NB4 (cell line): ENCODE measurements around the gene ARPC5L.

ENCODE experiments used
- CTCF ChIP-seq: IDR thresholded peaks from one replicate; pipeline ENCODE4 v1.5.1; 2012; ENCODE audit warnings: low read depth, low read length
- MAX ChIP-seq: IDR thresholded peaks from 2 replicates; pipeline ENCODE4 v1.6.1; 2011; ENCODE audit warnings: low read depth, low read length
- MYC ChIP-seq: IDR thresholded peaks from 2 replicates; pipeline ENCODE4 v1.6.1; 2011; ENCODE audit warnings: low read depth, low read length
- POLR2A ChIP-seq: IDR thresholded peaks from 2 replicates; pipeline ENCODE4 v1.6.1; 2011; ENCODE audit warnings: mild to moderate bottlenecking; ENCODE audit not compliant: insufficient read length; ENCODE audit errors: extremely low read depth

GRCh38 chr9:124852121-124852828 is 9.7 kb upstream of the ARPC5L start:
- TF ChIP-seq MYC (no peak), CTCF (no peak), POLR2A (no peak), MAX (no peak)
